Measurements from ENCODE around the gene CAPN11. TPM values are rescaled to one million over a fixed set of nuclear protein-coding genes. Genes with fewer than 3 reads are reported as not detected.

Gene CAPN11
- total RNA-seq, 4 donors from 2014 or later, result 0.19 to 0.45 (median 0.27) TPM; not detected in 1

DNA sequence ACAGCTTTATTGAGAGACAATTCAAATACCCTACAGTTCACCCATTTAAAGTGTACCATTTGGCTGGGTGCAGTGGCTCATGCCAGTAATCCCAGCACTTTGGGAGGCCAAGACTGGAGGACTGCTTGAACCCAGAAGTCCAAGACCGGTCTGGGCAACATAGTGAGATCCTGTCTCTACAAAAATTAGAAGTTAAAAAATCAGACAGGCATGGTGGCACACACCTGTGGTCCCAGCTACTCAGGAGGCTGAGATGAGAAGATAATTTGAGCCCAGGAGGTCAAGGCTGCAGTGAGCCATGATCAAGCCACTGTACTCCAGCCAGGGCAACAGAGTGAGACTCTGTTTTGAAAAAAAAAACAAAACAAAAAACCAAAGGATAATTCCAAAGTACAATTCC lies 8.9 kb downstream of the CAPN11 start:
- no peaks in the 10 kb centered on the region for H3K36me3 ChIP-seq
- peaks cover 0 to 2% (median 0%) of the 10 kb centered on the region in 3 donors for H3K4me1 ChIP-seq
- ATAC-seq, result no peak
- no peaks in the 10 kb centered on the region for H3K9me3 ChIP-seq
- no peak overlapping the region for H3K4me3 ChIP-seq
- no peak for TF ChIP-seq POLR2AphosphoS5 (IDR thresholded peaks at IDR 0.05)
- no peak for TF ChIP-seq POLR2A (IDR thresholded peaks at IDR 0.05)
- TF ChIP-seq, protein P1, sequence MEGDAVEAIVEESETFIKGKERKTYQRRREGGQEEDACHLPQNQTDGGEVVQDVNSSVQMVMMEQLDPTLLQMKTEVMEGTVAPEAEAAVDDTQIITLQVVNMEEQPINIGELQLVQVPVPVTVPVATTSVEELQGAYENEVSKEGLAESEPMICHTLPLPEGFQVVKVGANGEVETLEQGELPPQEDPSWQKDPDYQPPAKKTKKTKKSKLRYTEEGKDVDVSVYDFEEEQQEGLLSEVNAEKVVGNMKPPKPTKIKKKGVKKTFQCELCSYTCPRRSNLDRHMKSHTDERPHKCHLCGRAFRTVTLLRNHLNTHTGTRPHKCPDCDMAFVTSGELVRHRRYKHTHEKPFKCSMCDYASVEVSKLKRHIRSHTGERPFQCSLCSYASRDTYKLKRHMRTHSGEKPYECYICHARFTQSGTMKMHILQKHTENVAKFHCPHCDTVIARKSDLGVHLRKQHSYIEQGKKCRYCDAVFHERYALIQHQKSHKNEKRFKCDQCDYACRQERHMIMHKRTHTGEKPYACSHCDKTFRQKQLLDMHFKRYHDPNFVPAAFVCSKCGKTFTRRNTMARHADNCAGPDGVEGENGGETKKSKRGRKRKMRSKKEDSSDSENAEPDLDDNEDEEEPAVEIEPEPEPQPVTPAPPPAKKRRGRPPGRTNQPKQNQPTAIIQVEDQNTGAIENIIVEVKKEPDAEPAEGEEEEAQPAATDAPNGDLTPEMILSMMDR (IDR thresholded peaks at IDR 0.05), result no peak
- H3K27me3 ChIP-seq, result peaks cover 21% of the 10 kb centered on the region
- no peak overlapping the region for H3K27ac ChIP-seq
- 100% methylated on average over 1 of the region's 1 CpG; no CpG with 5 or more reads in 1 of the 2 donors for WGBS, 2 donors (ENCODE audit: low coverage in 1 of 2)

DNA sequence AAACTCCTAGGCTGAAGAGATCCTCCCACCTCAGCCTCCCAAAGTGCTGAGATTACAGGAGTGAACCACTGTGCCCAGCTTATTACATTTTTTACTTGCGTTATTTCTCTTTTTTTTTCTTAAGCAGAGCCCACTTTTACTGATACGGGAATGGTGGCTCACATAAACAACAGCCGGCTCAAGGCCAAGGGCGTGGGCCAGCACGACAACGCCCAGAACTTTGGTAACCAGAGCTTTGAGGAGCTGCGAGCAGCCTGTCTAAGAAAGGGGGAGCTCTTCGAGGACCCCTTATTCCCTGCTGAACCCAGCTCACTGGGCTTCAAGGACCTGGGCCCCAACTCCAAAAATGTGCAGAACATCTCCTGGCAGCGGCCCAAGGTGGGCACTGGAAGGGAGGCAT lies 10.5 kb downstream of the CAPN11 start:
- WGBS, 2 donors (ENCODE audit: low coverage in 1 of 2), result 43 to 80% methylated on average over 1 of the region's 9 CpGs
- Histone ChIP-seq H3K27me3 (peaks cover 18% of the 10 kb centered on the region), H3K4me3 (no peak overlapping the region), H3K27ac (no peak overlapping the region), H3K4me1 (peaks cover 0 to 8% (median 0%) of the 10 kb centered on the region in 3 donors), H3K9me3 (no peaks in the 10 kb centered on the region), H3K36me3 (no peaks in the 10 kb centered on the region)
- TF ChIP-seq POLR2AphosphoS5 (IDR thresholded peaks at IDR 0.05), result no peak
- TF ChIP-seq EP300 (IDR thresholded peaks at IDR 0.05), result no peak
- TF ChIP-seq POLR2A (IDR thresholded peaks at IDR 0.05), result no peak
- TF ChIP-seq, protein P1 (IDR thresholded peaks at IDR 0.05), result no peak
- no peak for ATAC-seq

DNA sequence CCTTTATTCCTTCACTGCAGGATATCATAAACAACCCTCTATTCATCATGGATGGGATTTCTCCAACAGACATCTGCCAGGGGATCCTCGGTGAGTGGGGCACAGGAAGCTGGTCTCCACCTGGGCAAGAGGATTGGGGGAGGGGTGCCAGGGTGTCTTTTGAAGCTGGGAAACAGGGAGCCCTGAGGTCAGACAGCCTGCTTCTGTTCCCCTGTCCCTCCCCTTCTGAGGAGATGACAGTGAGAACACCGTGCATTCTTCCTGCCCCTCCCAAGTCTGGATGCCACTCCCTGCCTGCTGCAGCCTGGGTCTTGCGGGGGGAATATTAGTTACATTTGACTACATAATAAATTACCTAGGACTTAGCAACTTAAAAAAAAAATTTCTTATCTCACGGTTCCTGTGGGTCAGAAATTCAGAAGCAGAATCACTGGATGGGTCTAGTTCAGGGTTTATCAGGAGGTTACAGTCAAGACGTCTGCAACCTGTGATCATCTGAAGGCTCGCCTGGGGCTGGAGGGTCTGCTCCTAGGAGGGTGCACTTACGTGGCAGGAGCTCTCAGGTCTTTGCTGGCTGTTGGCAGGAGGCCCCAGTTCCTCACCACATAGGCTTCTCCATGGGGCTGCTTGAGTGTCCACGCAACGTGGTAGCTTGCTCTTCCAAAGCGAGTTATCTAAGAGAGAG lies 11.4 kb downstream of the CAPN11 start:
- Histone ChIP-seq H3K9me3 (no peaks in the 10 kb centered on the region), H3K4me3 (no peak overlapping the region), H3K36me3 (no peaks in the 10 kb centered on the region), H3K4me1 (peaks cover 0 to 8% (median 0%) of the 10 kb centered on the region in 3 donors), H3K27ac (no peak overlapping the region), H3K27me3 (peaks cover 9% of the 10 kb centered on the region)
- no peak for TF ChIP-seq POLR2AphosphoS5 (IDR thresholded peaks at IDR 0.05)
- TF ChIP-seq, protein P1 (IDR thresholded peaks at IDR 0.05), result no peak
- no peak for TF ChIP-seq EP300 (IDR thresholded peaks at IDR 0.05)
- TF ChIP-seq POLR2A (IDR thresholded peaks at IDR 0.05), result no peak
- ATAC-seq, result no peak
- WGBS, 2 donors (ENCODE audit: low coverage in 1 of 2), result 64 to 100% methylated on average over 1 to 8 of the region's 10 CpGs

DNA sequence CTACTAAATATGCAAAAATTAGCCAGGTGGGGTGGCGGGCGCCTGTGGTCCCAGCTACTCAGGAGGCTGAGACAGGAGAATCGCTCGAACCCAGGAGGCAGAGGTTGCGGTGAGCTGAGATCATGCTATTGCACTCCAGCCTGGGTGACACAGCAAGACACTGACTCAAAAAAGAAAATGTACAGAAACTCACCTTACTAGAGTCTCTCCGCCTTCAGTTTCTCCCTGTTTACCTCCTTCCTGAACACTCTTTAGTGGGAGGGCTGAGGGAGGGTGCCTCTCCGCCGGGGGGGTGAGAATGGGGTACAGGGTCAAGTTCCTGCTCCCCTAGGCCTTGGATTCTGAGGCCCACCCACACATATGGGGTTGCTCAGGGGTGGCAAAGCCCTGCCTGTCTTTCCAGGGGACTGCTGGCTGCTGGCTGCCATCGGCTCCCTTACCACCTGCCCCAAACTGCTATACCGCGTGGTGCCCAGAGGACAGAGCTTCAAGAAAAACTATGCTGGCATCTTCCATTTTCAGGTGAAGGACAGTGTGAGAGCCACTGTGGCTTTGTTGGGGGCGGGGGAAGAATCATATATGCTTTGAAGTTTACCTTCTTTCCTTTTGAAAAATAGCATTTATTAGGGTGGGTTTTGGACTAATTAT lies 13.4 kb downstream of the CAPN11 start:
- Histone ChIP-seq H3K36me3 (no peaks in the 10 kb centered on the region), H3K4me3 (no peak overlapping the region), H3K4me1 (peaks cover 0 to 8% (median 0%) of the 10 kb centered on the region in 3 donors), H3K27me3 (no peaks in the 10 kb centered on the region), H3K9me3 (no peaks in the 10 kb centered on the region), H3K27ac (no peak overlapping the region)
- no peak for ATAC-seq
- TF ChIP-seq, protein P1 (IDR thresholded peaks at IDR 0.05), result no peak
- TF ChIP-seq POLR2A (IDR thresholded peaks at IDR 0.05), result no peak
- WGBS, 2 donors (ENCODE audit: low coverage in 1 of 2), result 78 to 79% methylated on average over 9 of the region's 12 CpGs
